ENCODE data around the gene N4BP2. TPM values are rescaled to one million over a fixed set of nuclear protein-coding genes. Genes with fewer than 3 reads are reported as not detected.

The N4BP2 gene
- polyA plus RNA-seq, 1 of the 3 experiments (the other 2 are of a cell fraction), result 1.2 TPM

- no peaks in the 10 kb centered on the region for H4K20me1 ChIP-seq (ENCODE audit: insufficient read depth)
- H3K9me2 ChIP-seq, result no peaks in the 10 kb centered on the region
- no peak overlapping the region for H2AFZ ChIP-seq (ENCODE audit: low read depth)
- no peak overlapping the region for H3K9ac ChIP-seq
- no peaks in the 10 kb centered on the region for H3K79me2 ChIP-seq (ENCODE audit: insufficient read depth)
- H3K27ac ChIP-seq (ENCODE audit: low read depth in 2 of 2, low read length in 1 of 2), result no peak overlapping the region
- H3K9me3 ChIP-seq, result peaks cover 5% of the 10 kb centered on the region; the same call in 1 of the 2 replicates
- CTCF ChIA-PET, result no interaction called here
- 96% methylated on average over 1 of the region's 1 CpG for WGBS (ENCODE audit: low lambda C conversion rate)
- no peak overlapping the region for H3K4me2 ChIP-seq
- POLR2A ChIA-PET, result no interaction called here
- peaks cover 3 to 10% of the 10 kb centered on the region in 2 experiments for H3K36me3 ChIP-seq (replicated peaks in 1 of 2; ENCODE audit: control insufficient read depth in 1 of 2, insufficient read depth in 2 of 2, low read length in 1 of 2)
- no peak overlapping the region for H3K4me3 ChIP-seq (ENCODE audit: low read depth in 2 of 2, low read length in 1 of 2)
- TF ChIP-seq SMC3 (IDR thresholded peaks at IDR 0.05; ENCODE audit: low read depth, low read length), result no peak
- no peak for TF ChIP-seq RAD21 (IDR thresholded peaks at IDR 0.05; ENCODE audit: low read length)
- TF ChIP-seq YY1 (IDR thresholded peaks at IDR 0.05; ENCODE audit: low read depth), result no peak
- no peak for TF ChIP-seq NFIC (IDR thresholded peaks at IDR 0.05; ENCODE audit: borderline replicate concordance)
- TF ChIP-seq POLR2AphosphoS5 (IDR thresholded peaks at IDR 0.05; ENCODE audit: low read depth, low read length), result no peak
- TF ChIP-seq FOXM1 (IDR thresholded peaks at IDR 0.05; ENCODE audit: low read depth), result no peak
- no peak for TF ChIP-seq FOXJ3 (CRISPR knock-in tag; IDR thresholded peaks at IDR 0.05)
- H3K4me1 ChIP-seq (ENCODE audit: control insufficient read depth in 1 of 2, insufficient read depth in 2 of 2, low read depth in 1 of 2, low read length in 1 of 2), result no peaks in the 10 kb centered on the region
- peaks cover 4% of the 10 kb centered on the region for H3F3A ChIP-seq (replicated peaks; ENCODE audit: insufficient read depth)
- H3K27me3 ChIP-seq (ENCODE audit: insufficient read depth), result no peaks in the 10 kb centered on the region
- DNase-seq, result no peak
These were observed 109.3 kb downstream of the N4BP2 start for GRCh38 chr4:40165916-40166315.

- Histone ChIP-seq H3K27ac (ENCODE audit: low read depth in 2 of 2, low read length in 1 of 2) (no peak overlapping the region), H3K9me2 (no peaks in the 10 kb centered on the region), H3K9ac (no peak overlapping the region), H4K20me1 (ENCODE audit: insufficient read depth) (no peaks in the 10 kb centered on the region), H3K4me3 (ENCODE audit: low read depth in 2 of 2, low read length in 1 of 2) (no peak overlapping the region), H3K27me3 (ENCODE audit: insufficient read depth) (no peaks in the 10 kb centered on the region), H3K79me2 (ENCODE audit: insufficient read depth) (no peaks in the 10 kb centered on the region), H3K9me3 (peaks cover 5% of the 10 kb centered on the region; the same call in 1 of the 2 replicates), H2AFZ (ENCODE audit: low read depth) (no peak overlapping the region), H3F3A (replicated peaks; ENCODE audit: insufficient read depth) (peaks cover 4% of the 10 kb centered on the region), H3K36me3 (replicated peaks in 1 of 2; ENCODE audit: control insufficient read depth in 1 of 2, insufficient read depth in 2 of 2, low read length in 1 of 2) (peaks cover 3 to 10% of the 10 kb centered on the region in 2 experiments), H3K4me2 (no peak overlapping the region), H3K4me1 (ENCODE audit: control insufficient read depth in 1 of 2, insufficient read depth in 2 of 2, low read depth in 1 of 2, low read length in 1 of 2) (no peaks in the 10 kb centered on the region)
- TF ChIP-seq NRF1 (IDR thresholded peaks at IDR 0.05; ENCODE audit: low read depth, low read length), result no peak
- no peak for TF ChIP-seq FOXM1 (IDR thresholded peaks at IDR 0.05; ENCODE audit: low read depth)
- TF ChIP-seq YY1 (IDR thresholded peaks at IDR 0.05; ENCODE audit: low read depth), result no peak
- no peak for TF ChIP-seq TEAD4 (IDR thresholded peaks at IDR 0.05; ENCODE audit: borderline replicate concordance, insufficient read depth)
- no peak for TF ChIP-seq MXI1 (IDR thresholded peaks at IDR 0.05; ENCODE audit: low read depth, low read length)
- TF ChIP-seq RFX5 (IDR thresholded peaks at IDR 0.05; ENCODE audit: low read length), result no peak
- no peak for TF ChIP-seq SIN3A (IDR thresholded peaks at IDR 0.05; ENCODE audit: borderline replicate concordance, low read depth, low read length)
- TF ChIP-seq PBX3 (IDR thresholded peaks at IDR 0.05), result no peak
- TF ChIP-seq SMC3 (IDR thresholded peaks at IDR 0.05; ENCODE audit: low read depth, low read length), result no peak
- TF ChIP-seq TCF12 (IDR thresholded peaks at IDR 0.05), result no peak
- no peak for TF ChIP-seq ZBTB33 (IDR thresholded peaks at IDR 0.05; ENCODE audit: borderline replicate concordance, low read depth)
- TF ChIP-seq MAX (IDR thresholded peaks at IDR 0.05; ENCODE audit: low read depth), result no peak
- TF ChIP-seq JUND (IDR thresholded peaks at IDR 0.05), result no peak
- TF ChIP-seq CHD2 (IDR thresholded peaks at IDR 0.05; ENCODE audit: low read length, partially characterized antibody), result no peak
- no peak for TF ChIP-seq EZH2phosphoT487 (IDR thresholded peaks at IDR 0.05; ENCODE audit: borderline replicate concordance, low read depth)
- no peak for TF ChIP-seq GATA2 (CRISPR knock-in tag; IDR thresholded peaks at IDR 0.05)
- TF ChIP-seq RCOR1 (IDR thresholded peaks at IDR 0.05; ENCODE audit: low read length), result no peak
- DNase-seq, result no peak
- ChIA-PET CTCF (no interaction called here), POLR2A (no interaction called here)
These were observed 111.4 kb downstream of the N4BP2 start for GRCh38 chr4:40168070-40168469.

All from SK-N-SH (cell line).